ENCODE measurements around the gene NHS.
"Not testable (repeated sequence)": the region's sequence is repeated elsewhere in the genome, so short reads cannot be mapped to it uniquely, and the experiment has no call there.

Gene NHS

DNA sequence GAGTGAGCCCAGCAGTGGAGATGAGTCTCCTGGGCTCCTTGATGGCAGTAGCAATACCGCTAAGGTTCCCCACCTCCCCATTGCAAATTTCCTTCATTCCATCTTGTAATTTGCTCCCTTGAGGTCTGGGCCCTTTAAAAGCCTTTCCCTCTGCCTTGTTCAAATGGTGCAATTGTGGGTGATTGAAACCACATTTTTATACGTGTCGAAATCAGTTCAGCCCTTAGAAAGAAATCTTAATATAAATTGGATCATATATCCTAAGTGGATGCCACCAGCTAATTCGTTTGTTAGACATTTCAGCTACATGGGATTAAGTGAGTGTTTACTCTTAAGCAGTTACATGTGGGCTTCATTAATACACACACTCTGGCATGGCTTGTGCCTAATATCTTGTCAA lies 68.6 kb downstream of the NHS start:
- H3K4me3 Mint-ChIP-seq: no peak overlapping the region
- peaks cover 3% of the 10 kb centered on the region for H3K27me3 Mint-ChIP-seq
- no peaks in the 10 kb centered on the region for H3K36me3 Mint-ChIP-seq (ENCODE audit: low read depth)
- no peak overlapping the region for H3K27ac Mint-ChIP-seq
- no peaks in the 10 kb centered on the region for H3K9me3 Mint-ChIP-seq
- H3K4me1 Mint-ChIP-seq (ENCODE audit: low read depth): peaks cover 4% of the 10 kb centered on the region
- intact Hi-C loops (cut with micrococcal nuclease): no loop called here

DNA sequence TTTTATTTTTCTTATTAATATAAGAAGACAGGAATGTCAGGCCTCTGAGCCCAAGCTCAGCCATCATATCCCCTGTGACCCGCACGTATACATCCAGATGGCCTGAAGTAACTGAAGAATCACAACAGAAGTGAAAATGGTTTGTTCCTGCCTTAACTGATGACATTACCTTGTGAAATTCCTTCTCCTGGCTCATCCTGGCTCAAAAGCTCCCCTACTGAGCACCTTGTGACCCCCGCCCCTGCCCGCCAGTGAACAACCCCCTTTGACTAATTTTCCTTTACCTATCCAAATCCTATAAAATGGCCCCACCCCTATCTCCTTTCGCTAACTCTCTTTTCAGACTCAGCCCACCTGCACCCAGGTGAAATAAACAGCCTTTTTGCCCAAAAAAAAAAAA lies 71.3 kb downstream of the NHS start:
- H3K27me3 Mint-ChIP-seq; H3K36me3 Mint-ChIP-seq (ENCODE audit: low read depth); H3K27ac Mint-ChIP-seq; H3K9me3 Mint-ChIP-seq; H3K4me3 Mint-ChIP-seq; H3K4me1 Mint-ChIP-seq (ENCODE audit: low read depth); intact Hi-C loops (cut with micrococcal nuclease): not testable (repeated sequence)

GRCh38 chrX:17448188-17448587 lies 73.2 kb downstream of the NHS start:
- Mint-ChIP-seq H3K27me3 (peaks cover 1% of the 10 kb centered on the region), H3K4me3 (no peak overlapping the region), H3K36me3 (ENCODE audit: low read depth) (no peaks in the 10 kb centered on the region), H3K27ac (no peak overlapping the region), H3K9me3 (no peaks in the 10 kb centered on the region), H3K4me1 (ENCODE audit: low read depth) (peaks cover 4% of the 10 kb centered on the region)
- intact Hi-C loops (cut with micrococcal nuclease): no loop called here

DNA sequence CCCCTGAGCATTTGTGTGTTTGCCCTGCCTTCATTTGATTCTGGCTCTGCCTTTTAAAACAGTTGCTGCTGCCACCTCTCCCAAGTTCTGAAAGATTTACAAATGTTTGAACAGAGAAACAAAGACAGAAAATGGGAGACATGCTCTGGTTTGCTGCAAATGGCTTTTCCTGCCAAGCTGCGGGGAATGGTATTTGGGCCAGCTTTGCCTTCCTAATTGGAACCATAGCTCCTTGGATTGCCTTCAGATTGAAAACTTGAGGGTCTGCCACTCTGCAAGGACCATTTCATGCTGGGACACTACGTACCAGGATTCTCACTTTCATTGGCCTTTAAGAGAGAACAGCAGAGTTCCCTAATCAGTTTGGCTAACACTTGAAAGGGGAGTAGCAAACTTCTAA lies 74.9 kb downstream of the NHS start:
- Mint-ChIP-seq H3K27me3 (peaks cover 3% of the 10 kb centered on the region), H3K9me3 (no peaks in the 10 kb centered on the region), H3K27ac (no peak overlapping the region), H3K4me3 (no peak overlapping the region), H3K36me3 (ENCODE audit: low read depth) (no peaks in the 10 kb centered on the region), H3K4me1 (ENCODE audit: low read depth) (no peaks in the 10 kb centered on the region)
- intact Hi-C loops (cut with micrococcal nuclease): no loop called here

GRCh38 chrX:17453788-17454187 lies 78.8 kb downstream of the NHS start:
- Mint-ChIP-seq H3K27me3 (peaks cover 5% of the 10 kb centered on the region), H3K9me3 (no peaks in the 10 kb centered on the region), H3K4me3 (no peak overlapping the region), H3K27ac (no peak overlapping the region), H3K36me3 (ENCODE audit: low read depth) (no peaks in the 10 kb centered on the region), H3K4me1 (ENCODE audit: low read depth) (no peaks in the 10 kb centered on the region)
- intact Hi-C loops (cut with micrococcal nuclease): no loop called here

DNA sequence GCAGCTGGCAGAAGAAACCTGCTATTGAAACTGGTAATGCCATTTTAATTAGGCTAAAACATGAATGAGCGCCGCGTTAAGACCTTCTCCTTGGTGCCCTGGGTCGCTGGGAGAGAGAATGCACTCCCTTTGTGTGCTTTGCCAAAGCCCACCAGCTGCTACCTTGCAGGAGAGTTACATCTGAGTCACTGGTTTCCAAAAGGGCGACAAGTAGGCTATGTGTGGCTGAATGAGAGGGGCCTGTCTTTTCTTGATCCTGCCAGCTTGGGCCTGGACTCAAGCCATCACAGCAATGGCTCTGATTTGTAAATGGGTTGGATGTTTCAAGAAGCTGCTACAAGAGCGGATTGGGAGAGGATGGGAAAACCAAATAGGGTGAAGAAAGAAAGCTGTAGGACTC lies 81.5 kb downstream of the NHS start:
- H3K27me3 Mint-ChIP-seq: peaks cover 8% of the 10 kb centered on the region
- no peak overlapping the region for H3K27ac Mint-ChIP-seq

DNA sequence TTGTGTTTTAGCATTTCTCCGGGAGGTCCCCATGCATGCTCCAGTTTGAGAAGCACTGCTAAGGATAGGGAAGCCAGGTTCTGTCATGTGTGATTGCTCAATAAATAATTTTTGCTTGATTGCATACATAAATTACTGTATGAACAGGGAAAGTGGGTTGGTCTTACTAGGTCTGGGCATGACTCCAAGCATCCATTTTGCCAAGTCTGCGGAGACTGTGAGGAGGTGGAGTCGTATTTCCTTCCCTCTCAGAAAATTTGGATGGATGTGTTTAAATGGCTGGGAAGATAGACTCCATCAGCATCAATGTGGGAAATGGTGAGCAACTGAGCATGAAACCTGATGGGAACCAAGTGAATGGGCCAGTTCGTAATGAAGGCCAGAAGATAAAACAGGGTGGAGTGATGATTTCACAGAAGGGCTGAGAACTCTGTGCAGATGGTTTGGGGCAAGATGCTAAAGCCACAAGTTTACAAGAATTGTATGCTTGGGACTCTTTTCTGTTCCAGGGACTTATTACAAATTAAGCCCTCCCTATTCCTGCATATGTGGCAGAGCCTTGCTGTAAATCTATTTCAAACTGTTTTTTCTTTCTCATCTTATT lies 84.1 kb downstream of the NHS start:
- H3K27me3 Mint-ChIP-seq: peaks cover 8% of the 10 kb centered on the region
- H3K4me3 Mint-ChIP-seq: no peak overlapping the region
- H3K36me3 Mint-ChIP-seq (ENCODE audit: low read depth): no peaks in the 10 kb centered on the region
- H3K4me1 Mint-ChIP-seq (ENCODE audit: low read depth): no peaks in the 10 kb centered on the region
- H3K27ac Mint-ChIP-seq: no peak overlapping the region
- intact Hi-C loops (cut with micrococcal nuclease): no loop called here
- H3K9me3 Mint-ChIP-seq: no peaks in the 10 kb centered on the region

More for the DNA sequence above, 81.5 kb downstream of the NHS start:
- H3K4me3 Mint-ChIP-seq: no peak overlapping the region
- H3K4me1 Mint-ChIP-seq (ENCODE audit: low read depth): no peaks in the 10 kb centered on the region
- no peaks in the 10 kb centered on the region for H3K36me3 Mint-ChIP-seq (ENCODE audit: low read depth)
- no peaks in the 10 kb centered on the region for H3K9me3 Mint-ChIP-seq
- intact Hi-C loops (cut with micrococcal nuclease): no loop called here

GRCh38 chrX:17459661-17460060 lies 84.7 kb downstream of the NHS start:
- H3K36me3 Mint-ChIP-seq (ENCODE audit: low read depth): no peaks in the 10 kb centered on the region
- no peaks in the 10 kb centered on the region for H3K9me3 Mint-ChIP-seq
- no peak overlapping the region for H3K4me3 Mint-ChIP-seq
- no peak overlapping the region for H3K27ac Mint-ChIP-seq
- no peaks in the 10 kb centered on the region for H3K4me1 Mint-ChIP-seq (ENCODE audit: low read depth)
- H3K27me3 Mint-ChIP-seq: peaks cover 8% of the 10 kb centered on the region
- intact Hi-C loops (cut with micrococcal nuclease): no loop called here

DNA sequence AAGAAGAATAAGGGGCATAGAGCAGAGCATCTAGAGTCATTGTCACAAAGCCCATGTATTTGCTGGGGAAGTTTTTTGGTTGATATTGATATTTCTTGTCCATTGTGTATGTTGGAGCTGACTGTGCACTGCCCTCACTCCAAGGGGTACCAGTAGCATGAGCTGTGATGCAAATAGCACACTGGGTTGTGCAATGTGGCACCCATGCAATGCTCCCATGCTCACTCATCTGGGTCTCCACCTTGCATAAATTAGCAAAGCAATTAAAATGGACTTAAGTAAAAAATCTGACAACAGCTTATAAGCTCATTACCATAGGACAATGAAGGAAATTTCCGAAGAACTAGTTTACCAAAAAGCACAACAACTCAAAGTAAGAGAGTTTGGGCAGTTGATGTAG lies 87.9 kb downstream of the NHS start:
- H3K27ac Mint-ChIP-seq: no peak overlapping the region
- intact Hi-C loops (cut with micrococcal nuclease): no loop called here
- H3K36me3 Mint-ChIP-seq (ENCODE audit: low read depth): no peaks in the 10 kb centered on the region
- H3K9me3 Mint-ChIP-seq: no peaks in the 10 kb centered on the region
- H3K4me1 Mint-ChIP-seq (ENCODE audit: low read depth): no peaks in the 10 kb centered on the region
- H3K4me3 Mint-ChIP-seq: no peak overlapping the region
- H3K27me3 Mint-ChIP-seq: peaks cover 10% of the 10 kb centered on the region

- Mint-ChIP-seq H3K27ac (no peak overlapping the region), H3K9me3 (no peaks in the 10 kb centered on the region), H3K4me1 (ENCODE audit: low read depth) (no peaks in the 10 kb centered on the region), H3K4me3 (no peak overlapping the region), H3K36me3 (ENCODE audit: low read depth) (no peaks in the 10 kb centered on the region), H3K27me3 (peaks cover 9% of the 10 kb centered on the region)
- intact Hi-C loops (cut with micrococcal nuclease): no loop called here
Observed at GRCh38 chrX:17464194-17464593, 89.2 kb downstream of the NHS start.

DNA sequence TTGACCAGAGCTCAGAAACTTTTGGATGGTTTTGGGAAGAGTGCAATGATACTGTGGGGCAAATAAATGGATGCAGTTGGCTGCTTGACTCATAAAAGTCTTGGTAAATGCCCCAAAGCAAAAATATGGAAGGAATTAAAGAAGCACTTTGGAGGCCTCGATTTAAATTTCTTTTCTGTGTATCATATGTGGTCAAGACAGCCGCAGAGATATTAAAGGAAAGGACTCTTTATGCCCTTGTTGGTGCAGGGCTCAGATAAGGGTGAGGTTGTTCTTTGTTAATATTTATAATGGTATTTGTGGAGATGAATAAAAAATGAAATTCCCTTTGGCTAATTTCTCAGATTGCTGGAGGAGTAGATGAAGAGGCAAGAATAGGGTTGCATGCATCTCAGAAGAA lies 90.2 kb downstream of the NHS start:
- H3K4me3 Mint-ChIP-seq: no peak overlapping the region
- H3K27ac Mint-ChIP-seq: no peak overlapping the region
- intact Hi-C loops (cut with micrococcal nuclease): no loop called here
- no peaks in the 10 kb centered on the region for H3K36me3 Mint-ChIP-seq (ENCODE audit: low read depth)
- H3K27me3 Mint-ChIP-seq: peaks cover 5% of the 10 kb centered on the region
- no peaks in the 10 kb centered on the region for H3K9me3 Mint-ChIP-seq
- H3K4me1 Mint-ChIP-seq (ENCODE audit: low read depth): no peaks in the 10 kb centered on the region

DNA sequence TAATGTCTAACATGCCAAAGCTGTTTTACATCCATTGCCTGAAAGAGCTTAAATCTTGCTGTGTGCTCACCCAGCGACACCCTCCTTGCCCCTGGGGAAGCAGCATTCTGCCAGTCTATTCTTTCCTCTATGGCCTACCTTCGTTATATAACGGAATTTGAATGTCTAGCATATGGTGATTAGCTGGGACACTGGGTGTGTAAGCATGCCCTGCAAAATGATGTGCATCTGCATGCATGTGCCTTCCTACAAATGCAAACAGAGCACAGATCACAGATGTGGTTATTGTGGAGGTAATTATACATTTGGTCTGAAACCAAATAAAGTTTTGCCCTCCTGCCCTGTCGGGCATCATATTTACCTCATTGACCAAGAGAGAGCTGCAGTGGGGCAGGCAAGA lies 90.8 kb downstream of the NHS start:
- no peaks in the 10 kb centered on the region for H3K4me1 Mint-ChIP-seq (ENCODE audit: low read depth)
- H3K27ac Mint-ChIP-seq: no peak overlapping the region
- no peaks in the 10 kb centered on the region for H3K36me3 Mint-ChIP-seq (ENCODE audit: low read depth)
- H3K4me3 Mint-ChIP-seq: no peak overlapping the region
- peaks cover 5% of the 10 kb centered on the region for H3K27me3 Mint-ChIP-seq
- no peaks in the 10 kb centered on the region for H3K9me3 Mint-ChIP-seq
- intact Hi-C loops (cut with micrococcal nuclease): no loop called here

- Mint-ChIP-seq H3K4me1 (ENCODE audit: low read depth) (no peaks in the 10 kb centered on the region), H3K4me3 (no peak overlapping the region), H3K9me3 (no peaks in the 10 kb centered on the region), H3K36me3 (ENCODE audit: low read depth) (no peaks in the 10 kb centered on the region), H3K27ac (no peak overlapping the region), H3K27me3 (peaks cover 7% of the 10 kb centered on the region)
- intact Hi-C loops (cut with micrococcal nuclease): no loop called here
Observed at GRCh38 chrX:17470136-17470535, 95.1 kb downstream of the NHS start.

DNA sequence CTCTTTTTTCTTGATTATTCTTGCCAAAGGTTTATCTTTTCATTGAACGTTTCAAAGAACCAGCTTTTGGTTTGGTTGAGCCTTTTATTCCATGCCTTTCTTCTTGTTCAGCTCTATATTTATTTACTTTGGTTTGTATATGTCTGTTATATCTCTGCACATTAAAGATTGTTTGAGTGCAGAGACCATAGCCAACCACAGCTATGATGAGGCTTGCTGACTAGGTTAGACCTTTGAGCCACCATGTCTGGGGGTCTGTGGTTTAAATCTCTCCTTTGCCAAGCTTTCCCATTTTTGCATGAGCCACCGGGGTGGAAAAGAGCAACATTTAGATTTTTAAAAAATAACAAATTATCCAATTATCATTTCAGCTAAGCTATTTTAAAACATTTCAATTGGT lies 96.1 kb downstream of the NHS start:
- Mint-ChIP-seq H3K36me3 (ENCODE audit: low read depth) (no peaks in the 10 kb centered on the region), H3K9me3 (no peaks in the 10 kb centered on the region), H3K4me3 (no peak overlapping the region), H3K4me1 (ENCODE audit: low read depth) (no peaks in the 10 kb centered on the region), H3K27ac (no peak overlapping the region), H3K27me3 (peaks cover 6% of the 10 kb centered on the region)
- intact Hi-C loops (cut with micrococcal nuclease): no loop called here

- intact Hi-C loops (cut with micrococcal nuclease): no loop called here
- Mint-ChIP-seq H3K4me1 (ENCODE audit: low read depth) (no peaks in the 10 kb centered on the region), H3K27me3 (peaks cover 7% of the 10 kb centered on the region), H3K9me3 (no peaks in the 10 kb centered on the region), H3K36me3 (ENCODE audit: low read depth) (no peaks in the 10 kb centered on the region), H3K27ac (no peak overlapping the region), H3K4me3 (no peak overlapping the region)
Observed at GRCh38 chrX:17471861-17472260, 96.9 kb downstream of the NHS start.

Data from dendritic cell treated with granulocyte-macrophage colony-stimulating factor and Interleukin-4, amounts not matched to agents 40 ng/mL and 50 ng/mL, for 4 days (primary cell).